Stimulated activated CD8-positive, alpha-beta memory T cell treated with anti-CD3 and anti-CD28 coated beads, Interleukin-12 subunit alpha, Interleukin-12 subunit beta, amount 100 ng/mL, for 24 hours (primary cell): Measurements from ENCODE around the gene BARX1.
"Not testable (repeated sequence)": the region's sequence is repeated elsewhere in the genome, so short reads cannot be mapped to it uniquely, and the experiment has no call there.

Experiments used
- DNase-seq: peaks from one replicate; pipeline ENCODE4 v3.0.0-alpha.2; 2020; ENCODE audit errors: extremely low read depth

The BARX1 gene

DNA sequence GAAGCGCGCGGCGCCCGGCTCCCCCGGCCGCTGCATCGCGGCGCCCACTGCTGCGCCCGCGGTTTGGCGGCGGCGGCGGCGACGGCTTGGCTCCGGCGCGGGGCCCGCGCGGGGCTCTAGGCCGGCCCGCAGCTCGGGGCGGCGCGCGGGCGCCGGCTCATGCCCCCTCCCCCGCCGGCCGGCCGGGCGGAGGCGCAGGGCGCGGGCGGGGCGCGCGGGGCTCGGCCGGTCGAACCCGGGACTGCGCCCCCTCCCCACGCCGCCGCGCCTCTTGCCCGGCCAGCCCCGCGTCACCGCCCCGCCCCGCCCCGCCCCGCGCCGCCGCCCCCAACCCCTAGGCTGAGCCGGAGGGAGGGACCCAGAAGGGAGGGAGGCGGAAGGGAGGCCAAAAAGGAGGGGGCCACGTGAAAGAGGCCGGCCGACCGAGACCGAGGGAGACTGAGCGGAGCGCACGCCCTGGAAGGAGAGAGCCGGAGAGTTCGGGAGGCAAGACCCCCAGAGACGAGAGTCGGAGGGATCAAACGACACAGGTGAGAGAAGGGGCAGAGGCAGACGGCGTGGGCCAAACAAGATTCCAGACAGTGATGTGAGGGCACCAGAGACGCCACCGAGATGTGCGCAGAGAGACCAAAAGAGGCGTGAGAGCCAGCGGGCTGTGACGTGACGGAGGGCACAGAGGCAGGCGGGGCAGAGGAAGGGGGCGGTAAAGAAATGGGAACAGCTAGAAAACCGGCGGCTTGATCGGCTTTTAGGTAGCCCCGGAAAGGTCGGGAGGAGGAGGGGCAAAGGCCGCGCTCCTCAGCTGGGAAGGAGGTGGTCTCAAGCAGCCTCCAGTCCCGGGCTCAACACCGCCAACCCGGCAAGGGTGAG is at the start of gene BARX1:
Gene BARX1, minus strand, starts transcription at position 245 of the 870 bp plus-strand sequence. Its CDS starts 209 bp downstream, at position 36.
- no peak for DNase-seq

- no peak for DNase-seq
Measured at GRCh38 chr9:94002316-94003140, 47.4 kb upstream of the BARX1 start.

GRCh38 chr9:93996863-93997262 is 41.7 kb upstream of the BARX1 start:
- DNase-seq: no peak

DNA sequence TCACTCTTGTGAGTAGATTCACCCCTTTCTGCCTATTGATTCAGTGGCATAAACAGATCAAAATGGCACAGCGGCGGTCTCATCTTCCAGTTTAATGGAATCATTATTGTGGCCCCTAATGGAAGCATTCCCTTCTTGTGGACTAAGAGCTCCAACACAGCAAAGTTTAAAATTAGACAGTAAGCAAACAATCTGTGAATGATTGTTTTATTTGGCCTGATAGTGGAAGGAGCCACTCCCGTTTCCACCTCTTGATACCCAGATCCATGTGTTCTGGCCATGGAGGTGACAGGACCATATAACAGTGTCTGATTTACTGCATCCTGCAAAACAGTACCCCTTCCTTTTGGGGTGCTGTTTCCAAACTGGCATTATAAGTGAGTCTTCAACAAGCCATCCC is 41.2 kb upstream of the BARX1 start:
- no peak for DNase-seq

DNA sequence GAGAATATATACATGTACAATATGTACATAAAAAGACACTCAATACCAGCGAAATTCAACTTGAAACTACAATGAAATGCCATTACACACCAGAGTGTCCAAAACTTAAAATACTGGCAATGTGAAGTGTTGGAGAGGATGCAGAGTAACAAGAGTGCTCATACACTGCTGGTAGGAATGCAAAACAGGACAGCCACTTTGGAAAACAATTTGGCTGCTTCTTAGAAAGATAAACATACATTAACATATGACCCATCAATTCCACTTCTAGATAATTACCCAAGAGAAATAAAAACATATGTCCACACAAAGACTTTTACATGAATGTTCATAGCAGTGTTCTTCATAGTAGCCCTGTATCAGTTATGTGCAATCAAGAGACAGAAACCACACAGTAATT is 39.4 kb upstream of the BARX1 start:
- no peak for DNase-seq

DNA sequence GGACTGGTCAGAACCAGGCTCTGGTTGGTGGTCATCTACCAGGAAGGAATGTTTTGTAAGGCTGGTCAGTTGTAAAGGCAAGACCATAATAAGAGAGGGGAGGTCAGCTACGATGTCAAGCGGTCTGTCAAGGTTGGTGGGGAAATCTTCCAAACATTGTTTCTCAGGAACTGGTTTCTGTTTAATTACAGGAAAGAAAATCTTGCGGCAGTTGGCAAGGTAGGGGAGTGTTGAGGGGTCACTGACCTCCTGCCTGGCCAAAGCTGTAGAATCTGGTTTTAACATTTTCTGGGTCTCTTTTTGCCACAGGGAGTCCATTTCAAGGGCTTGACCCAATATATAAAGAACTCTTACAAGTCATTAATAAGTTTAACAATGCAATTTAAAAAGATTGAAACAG is 39.0 kb upstream of the BARX1 start:
- no peak for DNase-seq

DNA sequence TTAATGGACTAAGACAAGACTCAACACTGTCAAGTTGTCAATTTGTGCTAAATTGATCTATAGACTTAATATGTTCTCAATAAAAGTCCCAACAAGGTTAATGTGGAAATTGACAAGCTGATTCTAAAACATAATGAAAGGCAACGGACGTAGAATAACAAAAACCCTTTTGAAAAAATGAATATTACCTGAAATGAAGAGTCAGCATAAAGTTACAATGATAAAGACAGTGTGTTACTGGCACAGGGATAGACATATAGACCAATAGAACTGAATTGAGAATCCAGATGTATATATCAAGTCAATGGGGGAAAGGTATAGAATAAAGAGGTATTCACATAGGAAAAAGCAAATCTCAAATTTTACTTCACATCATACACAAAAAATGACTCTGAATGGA is 37.7 kb upstream of the BARX1 start:
- no peak for DNase-seq

- no peak for DNase-seq
Measured at GRCh38 chr9:93990448-93990847, 35.3 kb upstream of the BARX1 start.

- no peak for DNase-seq
Measured at GRCh38 chr9:93988056-93988455, 32.9 kb upstream of the BARX1 start.

GRCh38 chr9:93984860-93985259 is 29.7 kb upstream of the BARX1 start:
- no peak for DNase-seq

- DNase-seq: no peak
Measured at GRCh38 chr9:93983875-93984274, 28.7 kb upstream of the BARX1 start.

DNA sequence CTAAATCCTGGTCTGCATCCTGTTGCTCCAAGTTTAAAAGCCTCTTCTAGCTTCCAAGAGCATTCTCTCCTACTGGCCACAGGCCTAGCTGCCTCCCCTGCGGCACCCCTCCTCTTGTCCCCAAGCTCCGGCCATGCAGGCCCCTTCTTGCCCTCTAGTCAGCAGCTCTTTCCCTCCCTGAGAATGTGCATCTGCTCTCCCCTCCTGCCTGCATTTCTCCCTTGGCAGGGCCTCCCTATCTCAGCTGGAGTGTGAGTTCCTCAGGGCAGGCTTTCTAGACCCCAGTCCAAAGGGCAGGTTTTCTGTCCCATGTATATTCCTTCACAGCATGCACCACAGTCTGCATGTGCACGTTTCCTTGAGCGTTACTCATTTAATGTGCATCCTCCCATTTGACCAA is 24.6 kb upstream of the BARX1 start:
- no peak for DNase-seq

DNA sequence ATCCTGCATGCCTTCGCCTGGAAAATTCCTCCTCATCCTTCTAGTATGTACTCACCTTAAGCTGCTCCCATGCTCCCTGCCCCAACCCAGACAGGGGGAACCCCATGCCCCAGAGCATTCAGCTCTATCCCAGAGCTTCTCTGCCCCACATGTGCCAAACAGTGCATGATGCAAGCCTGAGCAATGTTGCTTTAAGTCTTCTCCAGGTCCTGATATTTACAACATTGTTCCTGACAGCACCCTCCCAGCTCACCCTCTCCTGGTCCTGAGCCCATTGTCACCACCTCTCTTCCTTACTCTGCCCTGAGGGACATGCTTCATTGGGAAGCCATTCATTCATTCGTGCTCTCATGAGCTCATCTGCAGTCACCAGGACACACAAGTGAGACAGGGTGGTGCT is 23.4 kb upstream of the BARX1 start:
- no peak for DNase-seq

GRCh38 chr9:93976973-93977372 is 21.8 kb upstream of the BARX1 start:
- no peak for DNase-seq

GRCh38 chr9:93976081-93976480 is 20.9 kb upstream of the BARX1 start:
- no peak for DNase-seq

DNA sequence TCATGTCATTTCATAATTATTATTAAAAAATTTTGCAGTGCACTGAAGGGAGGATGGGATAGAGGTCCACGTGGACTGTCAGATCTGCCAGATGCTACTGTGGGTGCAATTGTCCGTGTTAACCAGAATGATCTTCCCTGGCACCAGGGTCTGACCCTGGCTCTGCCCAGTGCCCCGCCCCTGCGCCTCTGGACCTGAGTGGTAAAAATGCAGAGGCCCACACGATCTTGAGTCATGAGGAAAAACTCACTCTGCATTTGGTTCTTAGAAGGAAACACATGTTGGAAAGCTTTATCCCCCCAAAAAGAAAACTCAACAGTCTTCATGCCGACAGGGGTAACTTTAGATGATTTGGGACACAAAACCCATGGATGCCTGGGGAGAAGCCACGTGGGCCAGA is 20.1 kb upstream of the BARX1 start:
- no peak for DNase-seq

DNA sequence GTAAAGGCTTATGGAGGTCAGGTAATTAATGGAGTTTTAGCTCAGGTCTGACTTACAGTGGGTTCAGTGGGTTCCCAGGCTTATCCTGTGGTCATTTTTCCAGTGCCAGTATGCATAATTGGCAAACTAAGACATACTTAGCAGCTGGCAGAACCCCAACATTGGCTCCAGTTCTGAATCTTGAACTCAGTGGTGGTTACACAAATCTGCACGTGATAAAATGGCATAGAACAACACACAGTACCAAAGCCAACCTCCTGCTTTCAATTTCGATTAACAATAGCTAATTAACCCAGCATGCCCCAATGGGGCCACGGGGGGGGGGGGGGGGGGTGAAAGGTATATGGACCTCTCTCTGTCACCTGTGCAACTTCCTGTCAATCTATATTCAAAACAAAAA is 19.0 kb upstream of the BARX1 start:
- no peak for DNase-seq

DNA sequence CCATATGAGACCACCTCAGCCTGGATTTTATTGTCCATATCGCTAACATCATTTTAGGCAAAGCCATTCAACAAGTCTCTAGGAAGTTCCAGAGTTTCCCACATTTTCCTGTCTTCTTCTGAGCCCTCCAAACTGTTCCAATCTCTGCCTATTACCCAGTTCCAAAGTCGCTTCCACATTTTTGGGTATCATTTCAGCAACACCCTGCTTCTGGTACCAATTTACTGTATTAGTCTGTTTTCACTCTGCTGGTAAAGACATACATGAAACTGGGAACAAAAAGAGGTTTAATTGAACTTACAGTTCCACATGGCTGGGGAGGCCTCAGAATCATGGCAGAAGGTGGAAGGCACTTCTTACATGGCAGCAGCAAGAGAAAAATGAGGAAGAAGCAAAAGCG is 17.5 kb upstream of the BARX1 start:
- DNase-seq: not testable (repeated sequence)

- no peak for DNase-seq
Measured at GRCh38 chr9:93969328-93969661, 14.1 kb upstream of the BARX1 start.

DNA sequence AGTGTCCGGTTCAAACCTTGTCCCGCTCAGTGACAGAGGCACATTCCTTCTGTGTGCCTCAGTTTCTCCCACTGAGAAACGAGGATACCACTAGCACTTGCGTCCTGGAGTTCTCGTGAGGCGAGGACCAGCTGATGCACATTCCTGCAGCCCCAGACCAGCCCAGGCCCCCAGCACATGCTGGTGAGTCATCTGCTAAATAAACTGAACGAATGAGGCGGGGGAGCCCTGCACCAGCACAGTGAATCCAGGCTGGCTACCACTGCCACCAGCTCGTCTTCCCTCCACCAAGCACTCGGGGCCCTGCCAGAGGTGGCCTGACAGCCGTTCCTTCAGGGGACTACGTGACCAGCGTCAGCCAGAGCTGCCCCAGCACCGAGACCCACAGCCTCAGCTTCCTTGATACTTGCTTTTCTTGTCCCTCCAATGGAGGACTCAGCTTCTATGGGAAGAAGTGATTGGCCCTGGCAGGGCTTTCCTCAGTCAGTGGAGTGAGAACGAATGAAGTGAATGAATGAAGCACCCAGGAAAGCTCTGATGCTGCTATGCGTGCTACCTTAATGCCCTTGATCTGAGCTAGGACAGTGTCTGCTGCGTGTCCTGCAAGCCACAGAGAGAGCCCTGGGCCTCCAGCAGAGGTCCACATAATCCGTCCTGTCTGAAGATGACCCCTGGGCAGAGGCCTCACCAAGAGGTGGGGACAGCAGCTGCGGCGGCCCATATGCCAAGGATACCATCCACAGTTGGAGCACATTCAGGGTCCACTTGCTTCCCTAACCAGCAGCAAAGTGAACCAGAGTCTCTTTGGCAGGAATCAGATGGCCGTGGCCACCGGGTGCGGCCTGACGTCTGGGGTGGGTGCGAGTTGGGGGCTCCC is 13.5 kb upstream of the BARX1 start:
- DNase-seq: no peak

DNA sequence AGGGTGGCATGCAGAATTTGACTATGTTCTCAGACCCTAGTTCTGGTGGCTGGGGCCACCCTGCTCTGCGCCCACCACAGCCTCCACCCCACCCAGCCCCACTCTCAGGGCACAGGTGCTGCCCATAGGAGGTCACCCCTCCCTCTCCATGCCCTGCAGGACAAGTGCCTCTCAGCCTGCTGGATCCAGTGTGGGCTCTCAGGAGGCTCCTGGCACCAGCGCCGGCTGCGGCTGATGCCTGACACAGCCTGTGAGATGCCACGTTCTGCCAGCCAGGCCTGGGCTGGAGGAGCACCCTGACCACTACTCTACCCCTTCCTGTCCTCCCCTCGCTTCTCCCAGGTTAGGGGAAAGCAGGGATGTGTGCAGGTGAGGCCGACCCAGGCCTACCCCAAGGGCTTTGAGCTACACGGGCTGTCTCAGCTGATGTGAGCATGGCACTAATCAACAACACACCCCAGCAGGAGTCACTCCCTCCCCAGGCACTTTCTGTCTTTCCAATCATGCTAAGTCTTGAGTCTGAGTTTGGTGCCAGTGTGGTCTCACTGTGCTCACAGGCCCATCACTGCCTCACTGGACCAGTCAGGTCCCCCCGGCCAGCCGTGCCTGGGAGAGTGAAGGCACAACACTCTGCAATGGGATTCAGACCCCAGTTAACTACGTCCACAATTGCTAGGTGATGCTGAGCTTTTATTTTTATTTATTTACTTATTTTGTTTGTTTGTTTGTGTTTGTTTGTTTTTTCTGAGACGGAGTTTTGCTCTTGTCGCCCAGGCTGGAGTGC is 12.1 kb upstream of the BARX1 start:
- DNase-seq: no peak
